Measurements from ENCODE around the gene ACSBG1.

Gene ACSBG1

GRCh38 chr15:78178064-78178463 is 56.3 kb downstream of the ACSBG1 start:
- no peak for DNase-seq (ENCODE audit: low read depth)
- H3K4me3 ChIP-seq (ENCODE audit: low read length): no peak overlapping the region
- TF ChIP-seq, protein P1, sequence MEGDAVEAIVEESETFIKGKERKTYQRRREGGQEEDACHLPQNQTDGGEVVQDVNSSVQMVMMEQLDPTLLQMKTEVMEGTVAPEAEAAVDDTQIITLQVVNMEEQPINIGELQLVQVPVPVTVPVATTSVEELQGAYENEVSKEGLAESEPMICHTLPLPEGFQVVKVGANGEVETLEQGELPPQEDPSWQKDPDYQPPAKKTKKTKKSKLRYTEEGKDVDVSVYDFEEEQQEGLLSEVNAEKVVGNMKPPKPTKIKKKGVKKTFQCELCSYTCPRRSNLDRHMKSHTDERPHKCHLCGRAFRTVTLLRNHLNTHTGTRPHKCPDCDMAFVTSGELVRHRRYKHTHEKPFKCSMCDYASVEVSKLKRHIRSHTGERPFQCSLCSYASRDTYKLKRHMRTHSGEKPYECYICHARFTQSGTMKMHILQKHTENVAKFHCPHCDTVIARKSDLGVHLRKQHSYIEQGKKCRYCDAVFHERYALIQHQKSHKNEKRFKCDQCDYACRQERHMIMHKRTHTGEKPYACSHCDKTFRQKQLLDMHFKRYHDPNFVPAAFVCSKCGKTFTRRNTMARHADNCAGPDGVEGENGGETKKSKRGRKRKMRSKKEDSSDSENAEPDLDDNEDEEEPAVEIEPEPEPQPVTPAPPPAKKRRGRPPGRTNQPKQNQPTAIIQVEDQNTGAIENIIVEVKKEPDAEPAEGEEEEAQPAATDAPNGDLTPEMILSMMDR (conservative IDR thresholded peaks at IDR 0.05; ENCODE audit: low read depth, low read length): no peak

DNA sequence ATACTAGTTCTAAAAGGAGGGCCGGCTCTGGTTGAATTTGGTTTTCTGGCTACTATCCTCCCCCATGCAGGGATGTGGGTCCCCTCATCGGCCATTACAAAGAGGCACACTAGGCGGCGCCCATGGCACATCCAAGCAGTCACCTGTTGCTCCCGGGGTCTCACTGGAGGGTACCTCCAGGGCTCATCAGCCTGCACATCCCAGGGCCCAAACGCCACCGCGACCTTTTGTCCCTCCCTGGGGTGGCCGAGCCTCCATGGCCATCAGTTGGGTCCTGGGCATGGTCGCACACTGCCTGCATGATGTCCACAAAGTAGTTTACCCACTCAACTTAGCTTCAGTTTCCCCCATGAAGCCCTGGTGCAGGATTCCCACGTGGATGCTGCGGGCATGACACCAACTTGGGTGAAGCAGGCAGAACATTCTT is 56.9 kb downstream of the ACSBG1 start:
- no peak for DNase-seq (ENCODE audit: low read depth)
- no peak overlapping the region for H3K4me3 ChIP-seq (ENCODE audit: low read length)
- TF ChIP-seq, protein P1 (conservative IDR thresholded peaks at IDR 0.05; ENCODE audit: low read depth, low read length): peak; percentile 92

- H3K4me3 ChIP-seq (ENCODE audit: low read length): no peak overlapping the region
- TF ChIP-seq, protein P1 (conservative IDR thresholded peaks at IDR 0.05; ENCODE audit: low read depth, low read length): no peak
- DNase-seq (ENCODE audit: low read depth): no peak
Measured at GRCh38 chr15:78175330-78175729, 59.0 kb downstream of the ACSBG1 start.

GRCh38 chr15:78174401-78174800 is 60.0 kb downstream of the ACSBG1 start:
- TF ChIP-seq, protein P1 (conservative IDR thresholded peaks at IDR 0.05; ENCODE audit: low read depth, low read length): no peak
- H3K4me3 ChIP-seq (ENCODE audit: low read length): no peak overlapping the region
- DNase-seq (ENCODE audit: low read depth): no peak

- TF ChIP-seq, protein P1 (conservative IDR thresholded peaks at IDR 0.05; ENCODE audit: low read depth, low read length): no peak
- no peak overlapping the region for H3K4me3 ChIP-seq (ENCODE audit: low read length)
- DNase-seq (ENCODE audit: low read depth): no peak
Measured at GRCh38 chr15:78171864-78172472, 62.4 kb downstream of the ACSBG1 start.

DNA sequence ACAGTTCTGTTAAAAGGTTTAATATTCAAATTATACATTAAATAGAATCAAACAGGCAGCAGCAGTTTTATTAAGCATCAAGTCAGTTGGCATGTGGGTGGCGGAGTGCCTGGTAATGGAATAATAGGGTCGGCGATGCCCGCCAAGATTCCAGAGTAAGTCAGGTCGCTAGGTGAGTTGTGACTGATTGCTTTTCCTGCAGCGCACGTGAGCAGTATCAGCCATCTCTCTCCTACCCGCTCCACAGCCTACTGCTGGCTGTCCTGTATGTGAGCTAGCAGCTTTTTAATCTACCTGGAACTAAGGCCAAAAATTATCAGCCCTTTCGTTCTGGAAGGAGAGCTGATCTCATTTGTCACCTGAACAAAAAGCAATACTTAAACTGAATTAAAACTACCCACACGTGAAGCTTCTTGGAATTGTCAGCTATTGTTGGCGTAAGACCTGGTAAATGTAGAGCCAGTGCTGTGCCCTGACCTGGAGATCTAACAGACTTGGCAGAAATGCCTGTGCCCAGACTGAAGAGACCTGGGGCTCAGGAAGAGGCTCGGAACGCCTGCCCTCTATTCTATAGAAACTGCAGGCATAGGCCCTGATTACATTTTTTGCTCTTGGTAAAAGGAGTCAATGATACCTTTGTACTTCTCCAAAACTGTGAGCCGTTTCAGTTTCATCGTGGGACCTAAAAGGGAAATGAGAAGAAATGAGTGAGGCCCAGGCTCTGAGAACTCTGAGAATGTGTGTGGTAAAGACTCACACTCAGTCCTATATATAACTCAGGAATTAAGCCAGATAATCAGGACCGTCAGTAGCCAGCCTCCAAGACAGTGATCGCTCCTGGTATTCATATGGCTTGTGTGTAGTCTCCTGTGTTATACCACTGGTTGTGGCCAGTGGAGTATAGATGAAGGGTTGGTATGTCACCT is 63.3 kb downstream of the ACSBG1 start:
- TF ChIP-seq, protein P1 (conservative IDR thresholded peaks at IDR 0.05; ENCODE audit: low read depth, low read length): no peak
- no peak for DNase-seq (ENCODE audit: low read depth)
- no peak overlapping the region for H3K4me3 ChIP-seq (ENCODE audit: low read length)

Data from retinal pigment epithelial cell (primary cell).